SK-N-SH treated with all-trans-retinoic acid at 6 μM for 48 hours (cell line): ENCODE results near the gene KLF15.

Experiments used
- ATAC-seq: fragments of 200-7000 bp; cut with Tn5 transposase; 3 replicates; pipeline ENCODE4 v1.9.1; 2020; ENCODE audit warnings: mild to moderate bottlenecking, moderate library complexity
- ARNTL ChIP-seq: fragments of 450-650 bp; formaldehyde crosslinking; IDR thresholded peaks from 2 replicates; pipeline ENCODE4 v1.5.0; 2020; ENCODE audit warnings: low read depth, mild to moderate bottlenecking, moderate library complexity, borderline replicate concordance
- BACH2 ChIP-seq: fragments of 250-450 bp; sonication (Bioruptor Pico); IDR thresholded peaks from 2 replicates; pipeline ENCODE4 v1.9.0; 2021; ENCODE audit warnings: mild to moderate bottlenecking, borderline replicate concordance
- CREB5 ChIP-seq: fragments of 250-450 bp; sonication (Bioruptor Pico); IDR thresholded peaks from 2 replicates; pipeline ENCODE4 v1.5.1; 2020; ENCODE audit warnings: low read depth, mild to moderate bottlenecking, moderate library complexity
- CSDC2 ChIP-seq: fragments of 250-450 bp; sonication (Bioruptor Pico); IDR thresholded peaks from 2 replicates; pipeline ENCODE4 v1.5.0; 2020; ENCODE audit warnings: mild to moderate bottlenecking, moderate library complexity
- ESRRG ChIP-seq: fragments of 250-450 bp; sonication (Bioruptor Pico); IDR thresholded peaks from 2 replicates; pipeline ENCODE4 v1.6.1; 2021; ENCODE audit warnings: mild to moderate bottlenecking
- GLIS3 ChIP-seq: fragments of 250-450 bp; sonication (Bioruptor Pico); IDR thresholded peaks from 2 replicates; pipeline ENCODE4 v1.5.0; 2020; ENCODE audit warnings: mild to moderate bottlenecking, moderate library complexity
- ISL1 ChIP-seq: fragments of 250-450 bp; sonication (Bioruptor Pico); IDR thresholded peaks from 2 replicates; pipeline ENCODE4 v2.1.2; 2022; ENCODE audit warnings: mild to moderate bottlenecking, moderate library complexity
- PPARA ChIP-seq: fragments of 250-450 bp; sonication (Bioruptor Pico); IDR thresholded peaks from 2 replicates; pipeline ENCODE4 v1.5.0; 2020; ENCODE audit warnings: mild to moderate bottlenecking, borderline replicate concordance
- RARB ChIP-seq: fragments of 250-450 bp; sonication (Bioruptor Pico); IDR thresholded peaks from 2 replicates; pipeline ENCODE4 v1.8.0; 2021; ENCODE audit warnings: mild to moderate bottlenecking, moderate library complexity
- SNAI2 ChIP-seq: fragments of 250-450 bp; sonication (Bioruptor Pico); IDR thresholded peaks from 2 replicates; pipeline ENCODE4 v1.5.0; 2020; ENCODE audit warnings: mild to moderate bottlenecking, moderate library complexity
- TCF4 ChIP-seq: fragments of 250-450 bp; sonication (Bioruptor Pico); IDR thresholded peaks from 2 replicates; pipeline ENCODE4 v1.8.0; 2021; ENCODE audit warnings: mild to moderate bottlenecking, moderate library complexity, borderline replicate concordance
- TOX ChIP-seq: fragments of 250-450 bp; sonication (Bioruptor Pico); IDR thresholded peaks from 2 replicates; pipeline ENCODE4 v1.8.0; 2021; ENCODE audit warnings: mild to moderate bottlenecking, moderate library complexity, borderline replicate concordance
- TSHZ2 ChIP-seq: fragments of 250-450 bp; sonication (Bioruptor Pico); IDR thresholded peaks from 2 replicates; pipeline ENCODE4 v1.5.0; 2020; ENCODE audit warnings: mild to moderate bottlenecking, moderate library complexity
- ZFP3 ChIP-seq: fragments of 250-450 bp; sonication (Bioruptor Pico); IDR thresholded peaks from 2 replicates; pipeline ENCODE4 v1.5.0; 2020; ENCODE audit warnings: mild to moderate bottlenecking, moderate library complexity
- ZFP30 ChIP-seq: fragments of 450-650 bp; formaldehyde crosslinking; IDR thresholded peaks from 2 replicates; pipeline ENCODE4 v1.5.0; 2022; ENCODE audit warnings: mild to moderate bottlenecking, moderate library complexity
- ZNF565 ChIP-seq: fragments of 450-650 bp; formaldehyde crosslinking; conservative IDR thresholded peaks from 2 replicates; pipeline ENCODE4 v1.5.0; 2020; ENCODE audit warnings: low read depth, mild to moderate bottlenecking, moderate library complexity
- TF ChIP-seq, protein P1 (sequence below): fragments of 250-450 bp; sonication (Bioruptor Pico); IDR thresholded peaks from 2 replicates; pipeline ENCODE4 v1.8.0; 2020; ENCODE audit warnings: mild to moderate bottlenecking, moderate library complexity, borderline replicate concordance
- TF ChIP-seq, protein P2 (sequence below): fragments of 250-450 bp; sonication (Bioruptor Pico); IDR thresholded peaks from 2 replicates; pipeline ENCODE4 v1.5.1; 2021; ENCODE audit warnings: mild to moderate bottlenecking, moderate library complexity

Gene KLF15

GRCh38 chr3:126358038-126358815 is 1.0 kb upstream of the KLF15 start:
- ATAC-seq = no peak
- TF ChIP-seq CSDC2 (no peak), PPARA (CRISPR knock-in tag) (no peak), ZNF565 (CRISPR knock-in tag) (no peak), CREB5 (CRISPR knock-in tag) (no peak), ISL1 (no peak), ARNTL (no peak), RARB (no peak), ZFP30 (CRISPR knock-in tag) (no peak), ESRRG (CRISPR knock-in tag) (no peak), SNAI2 (no peak), GLIS3 (CRISPR knock-in tag) (no peak), TCF4 (CRISPR knock-in tag) (no peak), ZFP3 (CRISPR knock-in tag) (no peak), TOX (CRISPR knock-in tag) (no peak), BACH2 (CRISPR knock-in tag) (no peak)
- TF ChIP-seq, protein P1, sequence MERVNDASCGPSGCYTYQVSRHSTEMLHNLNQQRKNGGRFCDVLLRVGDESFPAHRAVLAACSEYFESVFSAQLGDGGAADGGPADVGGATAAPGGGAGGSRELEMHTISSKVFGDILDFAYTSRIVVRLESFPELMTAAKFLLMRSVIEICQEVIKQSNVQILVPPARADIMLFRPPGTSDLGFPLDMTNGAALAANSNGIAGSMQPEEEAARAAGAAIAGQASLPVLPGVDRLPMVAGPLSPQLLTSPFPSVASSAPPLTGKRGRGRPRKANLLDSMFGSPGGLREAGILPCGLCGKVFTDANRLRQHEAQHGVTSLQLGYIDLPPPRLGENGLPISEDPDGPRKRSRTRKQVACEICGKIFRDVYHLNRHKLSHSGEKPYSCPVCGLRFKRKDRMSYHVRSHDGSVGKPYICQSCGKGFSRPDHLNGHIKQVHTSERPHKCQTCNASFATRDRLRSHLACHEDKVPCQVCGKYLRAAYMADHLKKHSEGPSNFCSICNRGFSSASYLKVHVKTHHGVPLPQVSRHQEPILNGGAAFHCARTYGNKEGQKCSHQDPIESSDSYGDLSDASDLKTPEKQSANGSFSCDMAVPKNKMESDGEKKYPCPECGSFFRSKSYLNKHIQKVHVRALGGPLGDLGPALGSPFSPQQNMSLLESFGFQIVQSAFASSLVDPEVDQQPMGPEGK (CRISPR knock-in tag) = no peak

DNA sequence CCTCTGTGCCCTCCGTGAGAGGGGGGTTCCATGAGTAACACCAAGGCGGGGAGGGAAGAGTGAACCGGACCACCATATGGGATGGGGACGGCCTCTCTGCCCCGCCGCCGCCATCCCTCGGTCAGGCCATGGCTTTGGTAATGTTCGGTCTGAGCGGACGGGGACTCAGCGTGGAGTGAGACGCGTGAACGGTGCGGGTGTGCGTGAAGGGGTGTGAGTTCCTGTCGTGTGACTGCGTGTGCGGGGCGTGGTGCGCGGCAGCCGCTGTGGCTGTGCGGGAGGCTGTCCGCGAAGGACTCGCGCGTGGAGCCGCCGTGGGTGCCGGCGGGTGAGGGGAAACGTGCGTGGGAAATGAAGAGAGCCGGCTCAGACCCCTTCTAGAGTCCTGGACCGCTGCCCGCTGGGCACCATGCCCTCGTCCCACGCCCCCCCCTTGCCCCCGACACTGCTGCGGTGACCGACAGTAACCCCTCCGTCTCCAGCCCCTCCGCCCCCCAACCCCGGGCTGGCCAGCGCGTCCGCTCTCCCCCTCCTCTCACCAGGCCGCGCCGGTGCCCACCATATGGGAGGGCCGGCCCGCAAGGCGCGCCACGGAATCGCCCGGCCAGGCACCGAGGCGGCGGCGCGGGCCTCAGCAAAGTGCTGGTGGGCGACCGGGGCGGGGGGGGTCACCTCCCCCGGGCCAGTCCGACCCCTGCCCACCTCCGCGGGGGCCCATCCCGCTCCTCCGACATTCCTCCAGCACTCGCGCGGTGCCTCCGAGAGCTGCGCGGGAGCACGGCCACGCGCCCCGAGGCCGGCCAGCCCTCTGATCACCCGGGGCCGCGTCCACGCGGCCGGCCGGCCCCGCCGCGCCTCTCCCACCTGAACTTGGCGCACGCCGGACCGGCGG is 589 bp downstream of the KLF15 start:
- peak; percentile 8 for ATAC-seq
- TF ChIP-seq, protein P2, sequence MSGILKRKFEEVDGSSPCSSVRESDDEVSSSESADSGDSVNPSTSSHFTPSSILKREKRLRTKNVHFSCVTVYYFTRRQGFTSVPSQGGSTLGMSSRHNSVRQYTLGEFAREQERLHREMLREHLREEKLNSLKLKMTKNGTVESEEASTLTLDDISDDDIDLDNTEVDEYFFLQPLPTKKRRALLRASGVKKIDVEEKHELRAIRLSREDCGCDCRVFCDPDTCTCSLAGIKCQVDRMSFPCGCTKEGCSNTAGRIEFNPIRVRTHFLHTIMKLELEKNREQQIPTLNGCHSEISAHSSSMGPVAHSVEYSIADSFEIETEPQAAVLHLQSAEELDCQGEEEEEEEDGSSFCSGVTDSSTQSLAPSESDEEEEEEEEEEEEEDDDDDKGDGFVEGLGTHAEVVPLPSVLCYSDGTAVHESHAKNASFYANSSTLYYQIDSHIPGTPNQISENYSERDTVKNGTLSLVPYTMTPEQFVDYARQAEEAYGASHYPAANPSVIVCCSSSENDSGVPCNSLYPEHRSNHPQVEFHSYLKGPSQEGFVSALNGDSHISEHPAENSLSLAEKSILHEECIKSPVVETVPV = no peak
- no peak for TF ChIP-seq PPARA (CRISPR knock-in tag)
- TF ChIP-seq TOX (CRISPR knock-in tag) = no peak
- TF ChIP-seq, protein P1 (CRISPR knock-in tag) = no peak
- TF ChIP-seq ZFP30 (CRISPR knock-in tag) = no peak
- no peak for TF ChIP-seq TSHZ2 (CRISPR knock-in tag)
- no peak for TF ChIP-seq SNAI2
- no peak for TF ChIP-seq RARB
- TF ChIP-seq ZFP3 (CRISPR knock-in tag) = no peak
- TF ChIP-seq CREB5 (CRISPR knock-in tag) = no peak
